Activated CD8-positive, alpha-beta T cell treated with anti-CD3 and anti-CD28 coated beads for 36 hours (primary cell): ENCODE measurements around the gene LYRM2. TPM values are rescaled to one million over a fixed set of nuclear protein-coding genes. Genes with fewer than 3 reads are reported as not detected.

ENCODE experiments used
- ATAC-seq: fragments of 200-7000 bp; cut with Tn5 transposase; one replicate; pipeline ENCODE4 v1.10.0; 2021; ENCODE audit warnings: mild to moderate bottlenecking, moderate library complexity
- CTCF ChIA-PET: fragments of 350-600 bp; sonication (Branson Sonifier 250); formaldehyde crosslinking; loops from one replicate; lab custom pipeline; 2021; ENCODE audit warnings: antibody characterized with exemption; lab: Charles Lee
- POLR2A ChIA-PET: fragments of 350-600 bp; sonication (Branson Sonifier 250); formaldehyde crosslinking; loops from one replicate; lab custom pipeline; 2021; ENCODE audit warnings: antibody characterized with exemption; lab: Charles Lee
- DNase-seq: peaks from one replicate; pipeline ENCODE4 v3.0.0-alpha.2; 2020
- H3K27ac Mint-ChIP-seq: one replicate; pipeline ENCODE4 v1.8.0; 2021; ENCODE audit warnings: mild to moderate bottlenecking, mixed read lengths
- H3K27me3 Mint-ChIP-seq: one replicate; pipeline ENCODE4 v1.8.0; 2021; ENCODE audit warnings: mixed read lengths
- H3K36me3 Mint-ChIP-seq: one replicate; pipeline ENCODE4 v1.8.0; 2021; ENCODE audit warnings: low read depth, mixed read lengths
- H3K4me1 Mint-ChIP-seq: one replicate; pipeline ENCODE4 v1.8.0; 2021; ENCODE audit warnings: low read depth, mixed read lengths
- H3K4me3 Mint-ChIP-seq: one replicate; pipeline ENCODE4 v1.8.0; 2021; ENCODE audit warnings: mild to moderate bottlenecking, moderate library complexity, mixed read lengths
- H3K9me3 Mint-ChIP-seq: one replicate; pipeline ENCODE4 v1.8.0; 2021; ENCODE audit warnings: mixed read lengths
- CTCF ChIP-seq: fragments of 200-600 bp; IDR thresholded peaks from one replicate; pipeline ENCODE4 v1.8.0; 2022; ENCODE audit warnings: antibody characterized with exemption, mild to moderate bottlenecking
- intact Hi-C: fragments of 100-400 bp; cut with micrococcal nuclease; formaldehyde crosslinking; loops from one replicate; pipeline ENCODE4 v1.10.0; 2022
- total RNA-seq, 2 experiments: library from RNA; stranded (reverse); gene quantifications; one replicate each; pipeline ENCODE4 v1.2.3, GENCODE V29; 2021

The LYRM2 gene
- total RNA-seq, 2 experiments from 2014 or later: 23.6 to 23.7 TPM

DNA sequence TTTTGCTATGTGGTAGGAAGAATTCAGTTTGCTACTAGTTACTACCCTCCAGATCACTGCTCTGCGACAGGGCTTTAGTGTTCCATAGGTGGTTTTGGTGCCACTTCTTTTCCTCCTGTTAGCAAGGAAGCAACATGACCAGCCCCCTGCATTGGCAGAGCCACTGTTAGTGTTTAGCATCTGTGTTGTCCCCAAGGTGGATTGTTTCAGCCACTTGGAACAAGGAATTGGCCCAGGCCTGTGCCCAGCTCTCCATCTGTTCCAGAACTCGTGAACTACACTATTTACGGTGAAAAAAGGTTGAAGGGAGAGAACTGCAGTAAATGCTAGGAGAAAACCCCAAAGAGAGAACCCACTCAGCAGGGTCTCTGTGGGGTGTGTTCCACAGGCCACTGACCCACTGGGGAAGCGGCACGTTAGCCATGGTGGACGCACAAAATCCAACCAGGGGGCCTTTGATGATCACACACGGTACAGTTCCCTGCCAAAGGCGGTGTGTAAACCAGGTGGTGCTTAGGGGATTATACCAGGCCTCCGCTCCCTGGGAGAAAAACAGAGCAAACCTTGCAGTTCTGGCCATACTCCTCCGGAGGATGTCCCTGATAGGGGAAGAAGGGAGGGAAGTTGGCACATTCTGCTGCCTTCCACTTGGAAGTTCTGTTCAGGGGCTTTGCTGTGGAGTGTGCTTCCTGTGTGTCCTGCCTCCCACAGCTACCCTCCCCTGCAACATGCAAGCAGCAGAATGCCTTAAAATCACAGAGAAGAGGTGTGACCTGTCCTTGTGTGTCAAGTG, 72.3 kb downstream of the LYRM2 start:
- no peak for ATAC-seq
- no peak for TF ChIP-seq CTCF
- Mint-ChIP-seq H3K4me3 (no peak overlapping the region), H3K4me1 (no peaks in the 10 kb centered on the region), H3K9me3 (no peaks in the 10 kb centered on the region), H3K27me3 (no peaks in the 10 kb centered on the region), H3K27ac (no peak overlapping the region), H3K36me3 (no peaks in the 10 kb centered on the region)
- ChIA-PET CTCF (no interaction called here), POLR2A (no interaction called here)
- no peak for DNase-seq
- intact Hi-C loops: no loop called here

DNA sequence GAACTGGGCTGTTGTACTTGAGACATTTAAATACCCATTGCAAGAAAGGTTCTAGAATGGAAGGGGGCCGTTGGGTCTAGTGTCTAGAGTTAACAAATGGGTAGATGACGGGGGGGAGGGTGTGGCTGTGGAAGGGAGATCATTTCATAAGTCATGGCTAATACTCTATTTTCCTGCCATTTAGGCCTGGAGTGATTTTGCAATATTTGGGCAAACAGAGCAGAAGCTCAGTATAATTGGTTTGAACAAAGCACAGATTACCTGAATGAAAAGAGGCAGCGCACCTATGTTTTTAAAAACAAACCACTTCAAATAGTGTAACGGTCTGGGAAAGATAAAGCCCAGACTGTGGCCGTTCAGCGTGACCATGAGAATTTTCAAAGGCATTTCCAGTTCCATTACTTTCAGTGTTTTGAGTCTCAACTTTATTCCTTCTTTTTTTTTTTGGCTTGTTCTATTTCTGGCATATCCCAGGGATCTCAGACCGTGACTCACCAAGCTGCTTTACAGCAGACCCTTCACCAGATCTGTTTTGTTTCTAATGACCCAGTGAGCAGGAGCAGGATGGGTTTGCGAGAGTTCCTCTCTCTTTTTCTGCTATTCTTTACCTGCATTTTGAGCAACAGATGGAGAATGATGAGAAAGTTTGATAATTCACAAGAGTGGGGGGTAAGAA, 73.7 kb downstream of the LYRM2 start:
- ATAC-seq (no peak), DNase-seq (no peak)
- no peak overlapping the region for H3K4me3 Mint-ChIP-seq
- no peaks in the 10 kb centered on the region for H3K27me3 Mint-ChIP-seq
- no peaks in the 10 kb centered on the region for H3K36me3 Mint-ChIP-seq
- ChIA-PET CTCF (no interaction called here), POLR2A (no interaction called here)
- no peaks in the 10 kb centered on the region for H3K4me1 Mint-ChIP-seq
- intact Hi-C loops: no loop called here
- TF ChIP-seq CTCF: no peak
- no peak overlapping the region for H3K27ac Mint-ChIP-seq
- H3K9me3 Mint-ChIP-seq: no peaks in the 10 kb centered on the region

- Mint-ChIP-seq H3K27ac (no peak overlapping the region), H3K36me3 (no peaks in the 10 kb centered on the region)
- CTCF ChIA-PET: no interaction called here
These were observed 74.7 kb downstream of the LYRM2 start for GRCh38 chr6:89563866-89564265.

DNA sequence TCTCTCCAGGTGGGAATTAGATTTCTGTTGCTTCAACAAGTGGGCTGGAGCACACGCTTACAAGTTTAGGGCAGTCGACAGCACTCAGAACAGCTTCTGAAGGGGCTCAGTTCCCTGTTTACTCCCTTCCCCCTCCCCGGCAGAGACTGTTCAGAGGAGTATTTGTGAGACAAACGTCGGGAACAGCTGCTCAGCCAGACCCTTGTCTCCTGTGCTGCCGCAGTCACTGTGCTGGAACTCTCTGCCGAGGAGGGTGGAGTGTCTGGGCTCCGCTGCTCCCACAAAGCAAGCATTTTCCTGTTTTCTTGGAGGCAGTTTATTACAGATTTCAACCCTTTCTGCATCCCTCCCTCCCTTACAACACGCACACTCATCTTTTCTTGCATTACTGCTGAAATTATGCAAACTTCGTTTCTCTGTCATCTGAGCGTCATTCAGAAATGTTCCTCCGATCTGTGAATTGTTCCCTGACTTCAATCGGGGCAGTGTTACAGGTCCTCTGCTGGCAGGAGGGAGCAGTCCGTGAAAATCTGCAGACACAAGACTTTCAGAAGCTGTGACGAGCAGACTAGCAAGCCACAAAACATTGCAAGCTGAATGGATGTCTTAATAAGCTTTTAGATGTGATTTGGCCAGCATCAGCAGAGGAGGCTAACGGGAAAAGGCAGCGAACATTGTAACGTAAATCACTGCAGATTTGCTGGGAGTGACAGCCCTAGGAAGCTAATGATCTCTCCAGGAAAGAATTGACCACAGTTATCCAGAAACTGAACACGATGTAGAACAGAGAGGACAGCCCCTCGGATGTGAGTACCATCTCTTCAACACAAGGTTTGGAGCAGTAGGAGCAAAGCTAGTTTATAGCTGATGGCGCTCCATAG, 76.2 kb downstream of the LYRM2 start:
- ChIA-PET POLR2A (no interaction called here), CTCF (interaction anchor here (1.1 kb wide), 1 partner anchor 190 kb away, joined by 3 read pairs; no protein-coding TSS in a partner anchor)
- no peaks in the 10 kb centered on the region for H3K27me3 Mint-ChIP-seq
- H3K27ac Mint-ChIP-seq: no peak overlapping the region
- H3K4me1 Mint-ChIP-seq: no peaks in the 10 kb centered on the region
- H3K36me3 Mint-ChIP-seq: no peaks in the 10 kb centered on the region
- ATAC-seq (no peak), DNase-seq (no peak)
- intact Hi-C loops: no loop called here
- no peak for TF ChIP-seq CTCF
- H3K9me3 Mint-ChIP-seq: peaks cover 4% of the 10 kb centered on the region
- H3K4me3 Mint-ChIP-seq: no peak overlapping the region

More at GRCh38 chr6:89563866-89564265, 74.7 kb downstream of the LYRM2 start:
- POLR2A ChIA-PET: no interaction called here
- Mint-ChIP-seq H3K4me3 (no peak overlapping the region), H3K9me3 (no peaks in the 10 kb centered on the region), H3K27me3 (no peaks in the 10 kb centered on the region), H3K4me1 (no peaks in the 10 kb centered on the region)
- no peak for TF ChIP-seq CTCF
- ATAC-seq: no peak
- intact Hi-C loops: no loop called here
- DNase-seq: no peak
